ENCODE data around the gene CYREN.

Gene CYREN

GRCh38 chr7:135208102-135208793, 37.7 kb upstream of the CYREN start:
- H3K27ac ChIP-seq (ENCODE audit: low read depth, low read length): no peak overlapping the region
- H3K36me3 ChIP-seq (ENCODE audit: insufficient read depth, low read length): no peaks in the 10 kb centered on the region
- H3K4me1 ChIP-seq (ENCODE audit: control insufficient read depth, insufficient read depth, low read length, unreplicated experiment): peaks cover 4% of the 10 kb centered on the region
- H3K27me3 ChIP-seq (ENCODE audit: insufficient read depth, low read length): no peaks in the 10 kb centered on the region
- no peaks in the 10 kb centered on the region for H3K79me2 ChIP-seq (ENCODE audit: control insufficient read depth, insufficient read depth, low read length, unreplicated experiment)
- no peak overlapping the region for H2AFZ ChIP-seq (ENCODE audit: low read length, unreplicated experiment)
- no peak overlapping the region for H3K4me3 ChIP-seq (ENCODE audit: low read depth, low read length)

- Histone ChIP-seq H3K4me1 (ENCODE audit: control insufficient read depth, insufficient read depth, low read length, unreplicated experiment) (peaks cover 4% of the 10 kb centered on the region), H3K27ac (ENCODE audit: low read depth, low read length) (no peak overlapping the region), H3K27me3 (ENCODE audit: insufficient read depth, low read length) (no peaks in the 10 kb centered on the region), H3K79me2 (ENCODE audit: control insufficient read depth, insufficient read depth, low read length, unreplicated experiment) (no peaks in the 10 kb centered on the region), H3K36me3 (ENCODE audit: insufficient read depth, low read length) (no peaks in the 10 kb centered on the region), H2AFZ (ENCODE audit: low read length, unreplicated experiment) (no peak overlapping the region), H3K4me3 (ENCODE audit: low read depth, low read length) (no peak overlapping the region)
These were observed 37.0 kb upstream of the CYREN start for GRCh38 chr7:135207406-135208101.

GRCh38 chr7:135206941-135207391, 36.5 kb upstream of the CYREN start:
- Histone ChIP-seq H3K4me3 (ENCODE audit: low read depth, low read length) (no peak overlapping the region), H3K4me1 (ENCODE audit: control insufficient read depth, insufficient read depth, low read length, unreplicated experiment) (peaks cover 4% of the 10 kb centered on the region), H3K79me2 (ENCODE audit: control insufficient read depth, insufficient read depth, low read length, unreplicated experiment) (no peaks in the 10 kb centered on the region), H3K27me3 (ENCODE audit: insufficient read depth, low read length) (no peaks in the 10 kb centered on the region), H3K36me3 (ENCODE audit: insufficient read depth, low read length) (no peaks in the 10 kb centered on the region), H3K27ac (ENCODE audit: low read depth, low read length) (no peak overlapping the region), H2AFZ (ENCODE audit: low read length, unreplicated experiment) (no peak overlapping the region)

GRCh38 chr7:135205850-135206249, 35.3 kb upstream of the CYREN start:
- H2AFZ ChIP-seq (ENCODE audit: low read length, unreplicated experiment): no peak overlapping the region
- H3K79me2 ChIP-seq (ENCODE audit: control insufficient read depth, insufficient read depth, low read length, unreplicated experiment): no peaks in the 10 kb centered on the region
- no peaks in the 10 kb centered on the region for H3K36me3 ChIP-seq (ENCODE audit: insufficient read depth, low read length)

GRCh38 chr7:135204876-135205275, 34.4 kb upstream of the CYREN start:
- Histone ChIP-seq H3K79me2 (ENCODE audit: control insufficient read depth, insufficient read depth, low read length, unreplicated experiment) (no peaks in the 10 kb centered on the region), H3K4me1 (ENCODE audit: control insufficient read depth, insufficient read depth, low read length, unreplicated experiment) (no peaks in the 10 kb centered on the region), H3K36me3 (ENCODE audit: insufficient read depth, low read length) (no peaks in the 10 kb centered on the region), H2AFZ (ENCODE audit: low read length, unreplicated experiment) (no peak overlapping the region), H3K4me3 (ENCODE audit: low read depth, low read length) (no peak overlapping the region), H3K27ac (ENCODE audit: low read depth, low read length) (no peak overlapping the region), H3K27me3 (ENCODE audit: insufficient read depth, low read length) (no peaks in the 10 kb centered on the region)

More at GRCh38 chr7:135205850-135206249, 35.3 kb upstream of the CYREN start:
- H3K27ac ChIP-seq (ENCODE audit: low read depth, low read length): no peak overlapping the region
- H3K27me3 ChIP-seq (ENCODE audit: insufficient read depth, low read length): no peaks in the 10 kb centered on the region
- H3K4me1 ChIP-seq (ENCODE audit: control insufficient read depth, insufficient read depth, low read length, unreplicated experiment): peaks cover 4% of the 10 kb centered on the region
- H3K4me3 ChIP-seq (ENCODE audit: low read depth, low read length): no peak overlapping the region

- Histone ChIP-seq H3K4me3 (ENCODE audit: low read depth, low read length) (no peak overlapping the region), H3K27ac (ENCODE audit: low read depth, low read length) (no peak overlapping the region), H3K79me2 (ENCODE audit: control insufficient read depth, insufficient read depth, low read length, unreplicated experiment) (no peaks in the 10 kb centered on the region), H3K4me1 (ENCODE audit: control insufficient read depth, insufficient read depth, low read length, unreplicated experiment) (no peaks in the 10 kb centered on the region), H2AFZ (ENCODE audit: low read length, unreplicated experiment) (no peak overlapping the region), H3K27me3 (ENCODE audit: insufficient read depth, low read length) (no peaks in the 10 kb centered on the region), H3K36me3 (ENCODE audit: insufficient read depth, low read length) (no peaks in the 10 kb centered on the region)
These were observed 33.8 kb upstream of the CYREN start for GRCh38 chr7:135204341-135204749.

GRCh38 chr7:135201350-135201749, 30.8 kb upstream of the CYREN start:
- H2AFZ ChIP-seq (ENCODE audit: low read length, unreplicated experiment): no peak overlapping the region
- no peaks in the 10 kb centered on the region for H3K27me3 ChIP-seq (ENCODE audit: insufficient read depth, low read length)
- H3K79me2 ChIP-seq (ENCODE audit: control insufficient read depth, insufficient read depth, low read length, unreplicated experiment): no peaks in the 10 kb centered on the region
- no peaks in the 10 kb centered on the region for H3K36me3 ChIP-seq (ENCODE audit: insufficient read depth, low read length)
- H3K4me1 ChIP-seq (ENCODE audit: control insufficient read depth, insufficient read depth, low read length, unreplicated experiment): no peaks in the 10 kb centered on the region
- H3K4me3 ChIP-seq (ENCODE audit: low read depth, low read length): no peak overlapping the region
- no peak overlapping the region for H3K27ac ChIP-seq (ENCODE audit: low read depth, low read length)

- Histone ChIP-seq H3K36me3 (ENCODE audit: insufficient read depth, low read length) (no peaks in the 10 kb centered on the region), H3K4me3 (ENCODE audit: low read depth, low read length) (no peak overlapping the region), H3K79me2 (ENCODE audit: control insufficient read depth, insufficient read depth, low read length, unreplicated experiment) (no peaks in the 10 kb centered on the region), H2AFZ (ENCODE audit: low read length, unreplicated experiment) (no peak overlapping the region), H3K27me3 (ENCODE audit: insufficient read depth, low read length) (no peaks in the 10 kb centered on the region), H3K4me1 (ENCODE audit: control insufficient read depth, insufficient read depth, low read length, unreplicated experiment) (no peaks in the 10 kb centered on the region), H3K27ac (ENCODE audit: low read depth, low read length) (no peak overlapping the region)
These were observed 30.4 kb upstream of the CYREN start for GRCh38 chr7:135200821-135201331.

GRCh38 chr7:135199439-135199838, 28.9 kb upstream of the CYREN start:
- no peaks in the 10 kb centered on the region for H3K79me2 ChIP-seq (ENCODE audit: control insufficient read depth, insufficient read depth, low read length, unreplicated experiment)
- H3K27me3 ChIP-seq (ENCODE audit: insufficient read depth, low read length): no peaks in the 10 kb centered on the region
- H3K4me1 ChIP-seq (ENCODE audit: control insufficient read depth, insufficient read depth, low read length, unreplicated experiment): peaks cover 4% of the 10 kb centered on the region
- H3K36me3 ChIP-seq (ENCODE audit: insufficient read depth, low read length): no peaks in the 10 kb centered on the region
- no peak overlapping the region for H3K4me3 ChIP-seq (ENCODE audit: low read depth, low read length)
- H3K27ac ChIP-seq (ENCODE audit: low read depth, low read length): no peak overlapping the region
- no peak overlapping the region for H2AFZ ChIP-seq (ENCODE audit: low read length, unreplicated experiment)

GRCh38 chr7:135197906-135198655, 27.6 kb upstream of the CYREN start:
- no peaks in the 10 kb centered on the region for H3K36me3 ChIP-seq (ENCODE audit: insufficient read depth, low read length)
- no peak overlapping the region for H3K4me3 ChIP-seq (ENCODE audit: low read depth, low read length)
- H2AFZ ChIP-seq (ENCODE audit: low read length, unreplicated experiment): no peak overlapping the region
- no peaks in the 10 kb centered on the region for H3K79me2 ChIP-seq (ENCODE audit: control insufficient read depth, insufficient read depth, low read length, unreplicated experiment)
- H3K4me1 ChIP-seq (ENCODE audit: control insufficient read depth, insufficient read depth, low read length, unreplicated experiment): peaks cover 6% of the 10 kb centered on the region
- no peak overlapping the region for H3K27ac ChIP-seq (ENCODE audit: low read depth, low read length)
- no peaks in the 10 kb centered on the region for H3K27me3 ChIP-seq (ENCODE audit: insufficient read depth, low read length)
